K562 (cell line): ENCODE data around the gene ZSWIM6.

Experiments used
- ATF7 ChIP-seq: fragments of 450-650 bp; IDR thresholded peaks from 2 replicates; pipeline ENCODE4 v1.7.1; 2014; ENCODE audit warnings: mild to moderate bottlenecking, moderate library complexity
- CAMTA2 ChIP-seq: fragments of 250-450 bp; sonication (Bioruptor Pico); conservative IDR thresholded peaks from 2 replicates; pipeline ENCODE4 v1.5.1; 2022
- CHCHD3 ChIP-seq: fragments of 250-450 bp; sonication (Bioruptor Pico); IDR thresholded peaks from 2 replicates; pipeline ENCODE4 v2.1.2; 2022; ENCODE audit warnings: mild to moderate bottlenecking
- CTCF ChIP-seq, 3 experiments: IDR thresholded peaks in 2 of 3; conservative IDR thresholded peaks in 1 of 3; 2 replicates each; pipeline ENCODE4 v1.5.1; 2011 to 2012; ENCODE audit warnings: low read length in 3 of 3, mild to moderate bottlenecking in 3 of 3, control low read depth in 2 of 3, improper control_type of control experiment in 1 of 3, inconsistent platforms in 1 of 3, low read depth in 1 of 3, mixed read lengths in 1 of 3, moderate library complexity in 1 of 3; ENCODE audit not compliant: insufficient read depth in 2 of 3
- DPF2 ChIP-seq: fragments of 450-650 bp; IDR thresholded peaks from 2 replicates; pipeline ENCODE4 v1.6.1; 2016
- EZH2 ChIP-seq: IDR thresholded peaks from 2 replicates; pipeline ENCODE4 v1.6.1; 2012; ENCODE audit warnings: low read depth, mild to moderate bottlenecking, inconsistent platforms, low read length, borderline replicate concordance
- HDAC6 ChIP-seq: IDR thresholded peaks from 2 replicates; pipeline ENCODE4 v1.6.1; 2012; ENCODE audit warnings: low read depth, mild to moderate bottlenecking, control low read depth, inconsistent platforms, low read length, moderate library complexity
- HMG20B ChIP-seq: fragments of 250-450 bp; sonication (Bioruptor Pico); IDR thresholded peaks from 2 replicates; pipeline ENCODE4 v1.5.0; 2021; ENCODE audit warnings: mild to moderate bottlenecking

GRCh38 chr5:61438298-61438970, 106.4 kb downstream of the ZSWIM6 start:
- TF ChIP-seq HDAC6 (no peak), CHCHD3 (no peak), DPF2 (no peak), ATF7 (no peak), EZH2 (no peak), CTCF (IDR thresholded peaks at IDR 0.05 in 2 of 3, conservative IDR thresholded peaks at IDR 0.05 in 1 of 3; ENCODE audit: insufficient read depth in 2 of 3, low read depth in 1 of 3, low read length in 3 of 3) (no peak), CAMTA2 (CRISPR knock-in tag) (no peak), HMG20B (CRISPR knock-in tag) (no peak)
